GM04504 (cell line): ENCODE data around the gene CDK10.
"Not testable (repeated sequence)": the region's sequence is repeated elsewhere in the genome, so short reads cannot be mapped to it uniquely, and the experiment has no call there.

Source experiments
- DNase-seq: peaks from one replicate; pipeline ENCODE4 v3.0.0-alpha.2; 2012; ENCODE audit warnings: low read depth

Gene CDK10

DNA sequence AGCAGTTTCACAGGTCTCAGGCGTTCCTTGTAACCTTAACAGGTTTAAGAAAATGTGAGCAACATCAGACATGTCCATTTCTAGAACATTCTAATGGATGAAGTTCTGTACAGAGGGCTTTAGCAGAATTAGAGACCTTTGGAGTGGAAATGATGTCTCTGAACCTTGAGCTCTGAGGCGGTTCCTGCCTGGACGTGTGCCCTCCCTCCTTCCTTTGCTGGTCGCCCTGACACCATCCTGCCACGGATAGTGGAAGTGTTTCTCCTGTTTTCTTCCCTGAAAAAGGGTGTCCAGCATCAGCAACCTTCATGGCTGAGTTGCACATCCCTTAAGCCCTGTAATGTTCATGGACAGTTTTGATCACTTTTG lies 17.7 kb upstream of the CDK10 start:
- no peak for DNase-seq

- no peak for DNase-seq
Observed at GRCh38 chr16:89669755-89670154, 16.7 kb upstream of the CDK10 start.

GRCh38 chr16:89670496-89671431 lies 15.7 kb upstream of the CDK10 start:
- peak; percentile 8 for DNase-seq

DNA sequence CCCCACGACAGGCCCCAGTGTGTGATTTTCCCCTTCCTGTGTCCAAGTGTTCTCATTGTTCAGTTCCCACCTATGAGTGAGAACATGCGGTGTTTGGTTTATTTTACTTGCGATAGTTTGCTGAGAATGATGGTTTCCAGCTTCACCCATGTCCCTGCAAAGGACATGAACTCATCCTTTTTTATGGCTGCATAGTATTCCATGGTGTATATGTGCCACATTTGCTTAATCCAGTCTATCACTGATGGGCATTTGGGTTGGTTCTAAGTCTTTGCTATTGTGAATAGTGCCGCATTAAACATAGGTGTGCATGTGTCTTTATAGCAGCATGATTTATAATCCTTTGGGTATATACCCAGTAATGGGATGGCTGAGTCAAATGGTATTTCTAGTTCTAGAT lies 14.9 kb upstream of the CDK10 start:
- not testable (repeated sequence) for DNase-seq

GRCh38 chr16:89672177-89672941 lies 14.1 kb upstream of the CDK10 start:
- no peak for DNase-seq

GRCh38 chr16:89678258-89678657 lies 8.2 kb upstream of the CDK10 start:
- no peak for DNase-seq

GRCh38 chr16:89685916-89686315 lies 573 bp upstream of the CDK10 start:
- DNase-seq = no peak

DNA sequence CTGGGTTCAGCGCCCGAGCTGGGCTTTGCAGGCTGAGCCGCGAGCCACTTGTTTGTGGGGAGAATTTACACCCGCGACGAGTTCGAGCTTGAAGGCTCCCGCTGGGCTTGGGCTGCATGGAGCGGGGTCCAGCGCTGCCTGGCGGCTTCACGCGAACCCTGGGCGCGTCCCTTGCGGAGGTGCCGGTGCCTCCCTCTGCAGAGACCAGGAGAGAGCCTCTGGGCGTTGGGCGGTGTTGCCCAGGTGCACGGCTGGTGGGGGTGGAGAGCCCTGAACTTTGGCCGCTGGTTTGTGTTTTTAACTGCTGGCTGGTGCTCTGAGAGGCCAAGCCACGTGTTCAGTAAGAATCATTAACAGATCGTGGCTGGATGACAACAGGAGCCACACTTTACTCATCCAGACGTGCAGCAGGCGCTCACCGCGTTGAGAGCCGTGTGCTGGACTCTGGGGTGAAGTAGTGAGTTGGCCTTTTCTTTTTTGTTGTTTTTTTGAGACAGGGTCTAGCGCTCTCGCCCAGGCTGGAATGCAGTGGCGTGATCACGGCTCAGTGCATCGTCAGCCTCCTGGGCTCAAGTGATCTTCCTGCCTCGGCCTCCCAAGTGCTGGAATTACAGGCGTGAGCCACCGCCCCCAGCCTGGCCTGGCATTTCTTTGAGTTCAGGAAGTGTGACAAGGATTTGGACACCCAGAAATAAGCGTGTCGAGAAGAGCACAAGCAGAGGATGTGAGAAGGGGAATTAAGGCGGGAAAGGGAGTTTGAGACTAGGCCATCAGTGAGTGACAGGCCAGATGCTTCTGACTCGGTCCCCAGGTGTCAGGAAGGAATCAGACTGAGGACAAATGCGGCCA lies 827 bp downstream of the CDK10 start:
- peak; percentile 15 for DNase-seq

DNA sequence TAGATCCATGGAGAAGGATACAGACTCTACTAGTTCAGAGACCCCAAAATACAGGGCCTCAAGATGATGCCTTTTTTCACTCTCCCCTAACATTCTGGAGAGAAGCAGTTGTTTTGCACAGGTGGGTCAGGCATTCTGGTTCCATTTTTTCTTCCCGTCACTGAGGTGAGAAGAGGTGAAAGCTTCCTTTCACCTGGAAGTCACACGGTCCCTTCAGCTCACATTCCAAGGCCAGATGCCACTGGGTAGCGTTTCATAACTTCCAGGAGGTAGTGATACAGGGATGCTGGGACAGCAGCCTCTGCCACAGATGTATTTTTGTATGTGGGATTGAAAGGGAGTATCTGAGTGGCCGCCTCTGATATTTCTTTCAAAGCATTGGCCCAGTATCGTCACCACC lies 1.9 kb downstream of the CDK10 start:
- no peak for DNase-seq

GRCh38 chr16:89689142-89689541 lies 2.7 kb downstream of the CDK10 start:
- DNase-seq = no peak

DNA sequence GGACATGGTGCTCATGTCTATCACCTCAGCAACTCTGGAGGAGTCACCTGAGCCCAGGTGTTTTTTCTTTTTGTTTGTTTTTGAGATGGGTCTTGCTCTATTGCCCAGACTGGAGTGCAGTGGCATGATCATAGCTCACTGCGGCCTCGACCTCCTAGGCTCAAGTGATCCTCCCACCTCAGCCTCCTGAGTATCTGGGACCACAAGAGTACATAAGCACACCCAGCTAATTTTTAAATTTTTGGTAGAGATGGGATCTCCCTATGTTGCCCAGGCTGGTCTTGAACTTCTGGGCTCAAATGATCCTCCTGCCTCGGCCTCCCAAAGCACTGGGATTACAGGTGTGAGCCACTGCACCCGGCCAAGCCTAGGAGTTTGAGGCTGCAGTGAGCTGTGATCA lies 3.1 kb downstream of the CDK10 start:
- not testable (repeated sequence) for DNase-seq

GRCh38 chr16:89690392-89690901 lies 4.0 kb downstream of the CDK10 start:
- DNase-seq = no peak

DNA sequence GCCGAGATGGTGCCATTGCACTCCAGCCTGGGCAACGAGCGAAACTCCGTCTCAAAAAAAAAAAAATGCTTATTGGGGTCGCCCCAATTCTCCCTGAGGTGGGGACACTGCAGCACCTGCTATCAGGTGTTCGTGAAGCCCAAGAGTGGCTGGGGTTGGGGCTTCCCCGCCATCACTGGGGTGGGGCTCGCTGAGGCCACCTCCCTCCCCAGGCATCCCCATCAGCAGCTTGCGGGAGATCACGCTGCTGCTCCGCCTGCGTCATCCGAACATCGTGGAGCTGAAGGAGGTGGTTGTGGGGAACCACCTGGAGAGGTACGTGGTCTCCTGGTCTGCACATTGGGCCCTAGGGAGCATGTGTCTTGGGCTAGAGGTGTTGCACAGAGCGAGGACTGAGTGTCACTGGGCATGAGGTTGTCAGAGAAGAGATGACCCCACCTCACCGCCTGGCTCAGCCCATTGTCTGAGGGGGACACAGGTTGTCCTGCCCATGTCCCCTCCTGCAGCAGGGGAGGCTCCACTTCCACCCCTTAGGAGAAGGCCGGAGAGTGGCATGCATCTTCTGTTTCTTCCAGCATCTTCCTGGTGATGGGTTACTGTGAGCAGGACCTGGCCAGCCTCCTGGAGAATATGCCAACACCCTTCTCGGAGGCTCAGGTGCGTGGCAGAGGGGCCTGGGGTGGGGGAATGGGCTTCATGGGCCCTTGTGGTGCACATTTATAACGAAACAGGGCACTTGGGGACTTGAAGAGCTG lies 4.9 kb downstream of the CDK10 start:
- DNase-seq = no peak

DNA sequence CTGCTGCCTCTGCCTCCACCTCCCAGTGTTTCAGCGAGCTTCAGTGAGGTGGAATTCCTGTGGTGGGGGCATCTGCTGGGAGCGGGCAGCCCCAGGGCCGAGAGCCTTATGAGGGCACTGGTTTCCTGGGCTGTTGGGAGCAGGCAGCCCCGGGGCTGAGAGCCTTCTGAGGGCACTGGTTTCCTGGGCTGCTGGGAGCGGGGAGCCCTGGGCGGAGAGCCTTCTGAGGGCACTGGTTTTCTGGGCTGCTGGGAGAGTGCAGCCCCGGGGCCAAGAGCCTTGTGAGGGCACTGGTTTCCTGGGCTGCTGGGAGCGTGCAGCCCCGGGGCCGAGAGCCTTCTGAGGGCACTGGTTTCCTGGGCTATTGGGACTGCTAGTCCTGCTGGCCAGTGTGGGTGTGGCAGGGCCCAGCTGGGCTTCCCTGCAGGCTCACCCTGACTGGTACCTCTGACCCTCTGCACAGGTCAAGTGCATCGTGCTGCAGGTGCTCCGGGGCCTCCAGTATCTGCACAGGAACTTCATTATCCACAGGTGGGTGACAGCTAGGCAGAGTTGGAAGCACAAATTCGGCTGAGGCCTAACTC lies 5.6 kb downstream of the CDK10 start:
- DNase-seq = no peak

DNA sequence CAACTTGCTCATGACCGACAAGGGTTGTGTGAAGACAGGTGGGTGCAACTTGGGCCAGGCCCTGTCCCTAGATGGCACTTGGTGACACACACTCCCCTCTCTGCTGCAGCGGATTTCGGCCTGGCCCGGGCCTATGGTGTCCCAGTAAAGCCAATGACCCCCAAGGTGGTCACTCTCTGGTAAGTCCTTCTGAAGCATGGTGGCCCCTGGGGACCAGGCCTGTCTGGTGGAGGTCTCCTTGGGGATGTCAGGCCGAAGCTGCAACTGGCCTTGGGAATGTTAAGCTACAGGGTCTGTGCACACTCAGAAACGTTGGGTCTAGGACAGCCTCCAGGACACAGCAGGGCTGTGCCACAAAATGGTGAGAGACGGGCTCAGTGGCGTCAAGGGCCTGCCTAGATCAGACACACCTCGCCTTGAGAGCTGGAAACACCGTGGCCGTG lies 6.8 kb downstream of the CDK10 start:
- no peak for DNase-seq

DNA sequence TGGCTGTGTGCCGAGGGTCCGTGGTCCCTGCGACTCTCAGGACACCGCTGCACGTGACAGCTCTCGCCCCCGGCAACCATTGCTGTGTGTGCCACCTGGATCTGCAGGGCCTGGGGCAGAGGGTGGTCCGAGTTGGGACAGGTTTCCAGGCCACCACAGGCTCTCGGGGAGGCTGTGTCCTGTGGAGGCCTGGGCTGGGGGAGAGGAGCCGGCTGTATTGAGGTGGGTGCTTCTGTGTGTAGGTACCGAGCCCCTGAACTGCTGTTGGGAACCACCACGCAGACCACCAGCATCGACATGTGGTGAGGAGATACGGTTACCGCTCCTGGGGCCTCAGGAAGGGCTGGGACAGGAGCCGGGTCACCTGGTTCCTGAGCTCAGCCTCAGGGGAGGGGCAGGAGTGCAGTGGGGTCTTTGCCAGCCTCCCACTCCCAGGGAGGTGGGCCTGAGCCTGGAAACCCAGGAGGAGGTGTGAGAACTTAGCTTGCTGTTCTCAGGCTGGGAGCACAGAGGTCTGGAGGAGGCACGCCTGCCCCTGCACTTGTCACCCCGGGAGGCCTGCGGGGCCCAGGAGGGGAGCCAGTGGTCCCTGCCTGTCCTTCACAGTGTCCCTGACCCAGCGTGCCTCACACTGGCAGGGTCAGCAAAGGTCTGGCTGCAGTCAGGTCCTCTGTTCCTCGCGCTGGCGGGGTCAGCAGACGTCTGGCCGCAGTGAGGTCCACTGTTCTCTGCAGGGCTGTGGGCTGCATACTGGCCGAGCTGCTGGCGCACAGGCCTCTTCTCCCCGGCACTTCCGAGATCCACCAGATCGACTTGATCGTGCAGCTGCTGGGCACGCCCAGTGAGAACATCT lies 7.7 kb downstream of the CDK10 start:
- no peak for DNase-seq

GRCh38 chr16:89694784-89695085 lies 8.2 kb downstream of the CDK10 start:
- not testable (repeated sequence) for DNase-seq

DNA sequence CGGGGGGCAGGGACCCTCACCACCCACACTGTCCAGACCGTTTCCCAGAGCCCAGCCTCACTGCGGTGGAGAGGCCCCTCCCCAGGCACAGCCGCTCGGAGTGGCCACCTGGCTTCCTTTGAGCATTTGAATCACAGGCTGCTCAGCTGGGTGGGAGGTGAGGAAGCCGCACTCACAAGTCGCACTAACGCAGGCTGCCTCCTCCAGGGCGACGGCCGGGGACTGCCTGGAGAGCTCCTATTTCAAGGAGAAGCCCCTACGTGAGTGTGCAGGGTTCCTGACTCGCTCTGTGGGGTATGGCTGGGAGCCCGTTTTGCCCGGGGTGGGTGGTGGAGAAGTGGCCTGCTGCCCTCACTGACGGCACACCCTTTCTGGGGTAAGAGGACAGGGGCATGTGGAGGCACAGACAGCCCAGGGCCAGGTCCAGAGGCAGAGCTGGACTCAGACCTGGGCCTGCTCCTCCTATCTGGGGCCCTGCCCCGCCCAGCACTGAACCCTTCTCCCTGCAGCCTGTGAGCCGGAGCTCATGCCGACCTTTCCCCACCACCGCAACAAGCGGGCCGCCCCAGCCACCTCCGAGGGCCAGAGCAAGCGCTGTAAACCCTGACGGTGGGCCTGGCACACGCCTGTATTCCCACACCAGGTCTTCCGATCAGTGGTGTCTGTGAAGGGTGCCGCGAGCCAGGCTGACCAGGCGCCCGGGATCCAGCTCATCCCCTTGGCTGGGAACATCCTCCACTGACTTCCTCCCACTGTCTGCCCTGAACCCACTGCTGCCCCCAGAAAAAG lies 8.8 kb downstream of the CDK10 start:
- no peak for DNase-seq
